SK-N-SH treated with all-trans-retinoic acid at 6 μM for 48 hours (cell line): ENCODE measurements around the gene TM7SF2.
A peak's percentile ranks its signal among the peaks of the same experiment; 100 is the strongest.

Experiments
- ATAC-seq: fragments of 200-7000 bp; cut with Tn5 transposase; 3 replicates; pipeline ENCODE4 v1.9.1; 2020; ENCODE audit warnings: mild to moderate bottlenecking, moderate library complexity
- ARNTL ChIP-seq: fragments of 450-650 bp; formaldehyde crosslinking; IDR thresholded peaks from 2 replicates; pipeline ENCODE4 v1.5.0; 2020; ENCODE audit warnings: low read depth, mild to moderate bottlenecking, moderate library complexity, borderline replicate concordance
- CSDC2 ChIP-seq: fragments of 250-450 bp; sonication (Bioruptor Pico); IDR thresholded peaks from 2 replicates; pipeline ENCODE4 v1.5.0; 2020; ENCODE audit warnings: mild to moderate bottlenecking, moderate library complexity
- CSRNP3 ChIP-seq: fragments of 250-450 bp; sonication (Bioruptor Pico); IDR thresholded peaks from 2 replicates; pipeline ENCODE4 v1.5.1; 2021; ENCODE audit warnings: mild to moderate bottlenecking, moderate library complexity
- ESRRG ChIP-seq: fragments of 250-450 bp; sonication (Bioruptor Pico); IDR thresholded peaks from 2 replicates; pipeline ENCODE4 v1.6.1; 2021; ENCODE audit warnings: mild to moderate bottlenecking
- ISL1 ChIP-seq: fragments of 250-450 bp; sonication (Bioruptor Pico); IDR thresholded peaks from 2 replicates; pipeline ENCODE4 v2.1.2; 2022; ENCODE audit warnings: mild to moderate bottlenecking, moderate library complexity
- OSR1 ChIP-seq: fragments of 250-450 bp; sonication (Bioruptor Pico); IDR thresholded peaks from 2 replicates; pipeline ENCODE4 v1.8.0; 2022; ENCODE audit warnings: moderate library complexity, mild to moderate bottlenecking, inconsistent platforms
- PATZ1 ChIP-seq: fragments of 250-450 bp; sonication (Bioruptor Pico); IDR thresholded peaks from 2 replicates; pipeline ENCODE4 v1.8.0; 2020; ENCODE audit warnings: mild to moderate bottlenecking, moderate library complexity, borderline replicate concordance
- POU6F1 ChIP-seq: fragments of 250-450 bp; sonication (Bioruptor Pico); IDR thresholded peaks from 2 replicates; pipeline ENCODE4 v1.8.0; 2021; ENCODE audit warnings: low read depth, mild to moderate bottlenecking, moderate library complexity, borderline replicate concordance
- PPARA ChIP-seq: fragments of 250-450 bp; sonication (Bioruptor Pico); IDR thresholded peaks from 2 replicates; pipeline ENCODE4 v1.5.0; 2020; ENCODE audit warnings: mild to moderate bottlenecking, borderline replicate concordance
- RARB ChIP-seq: fragments of 250-450 bp; sonication (Bioruptor Pico); IDR thresholded peaks from 2 replicates; pipeline ENCODE4 v1.8.0; 2021; ENCODE audit warnings: mild to moderate bottlenecking, moderate library complexity
- SNAI2 ChIP-seq: fragments of 250-450 bp; sonication (Bioruptor Pico); IDR thresholded peaks from 2 replicates; pipeline ENCODE4 v1.5.0; 2020; ENCODE audit warnings: mild to moderate bottlenecking, moderate library complexity
- TCF4 ChIP-seq: fragments of 250-450 bp; sonication (Bioruptor Pico); IDR thresholded peaks from 2 replicates; pipeline ENCODE4 v1.8.0; 2021; ENCODE audit warnings: mild to moderate bottlenecking, moderate library complexity, borderline replicate concordance
- TOX ChIP-seq: fragments of 250-450 bp; sonication (Bioruptor Pico); IDR thresholded peaks from 2 replicates; pipeline ENCODE4 v1.8.0; 2021; ENCODE audit warnings: mild to moderate bottlenecking, moderate library complexity, borderline replicate concordance
- ZFP3 ChIP-seq: fragments of 250-450 bp; sonication (Bioruptor Pico); IDR thresholded peaks from 2 replicates; pipeline ENCODE4 v1.5.0; 2020; ENCODE audit warnings: mild to moderate bottlenecking, moderate library complexity
- ZFP30 ChIP-seq: fragments of 450-650 bp; formaldehyde crosslinking; IDR thresholded peaks from 2 replicates; pipeline ENCODE4 v1.5.0; 2022; ENCODE audit warnings: mild to moderate bottlenecking, moderate library complexity
- ZNF565 ChIP-seq: fragments of 450-650 bp; formaldehyde crosslinking; conservative IDR thresholded peaks from 2 replicates; pipeline ENCODE4 v1.5.0; 2020; ENCODE audit warnings: low read depth, mild to moderate bottlenecking, moderate library complexity
- ZNF70 ChIP-seq: fragments of 450-650 bp; formaldehyde crosslinking; IDR thresholded peaks from 2 replicates; pipeline ENCODE4 v1.5.0; 2020; ENCODE audit warnings: mild to moderate bottlenecking, moderate library complexity
- ZNF8 ChIP-seq: fragments of 450-650 bp; formaldehyde crosslinking; IDR thresholded peaks from 2 replicates; pipeline ENCODE4 v1.5.0; 2020; ENCODE audit warnings: mild to moderate bottlenecking, moderate library complexity

TM7SF2 gene

GRCh38 chr11:65133724-65134123, 22.1 kb downstream of the TM7SF2 start:
- ATAC-seq: peak; percentile 1; the same call in 2 of the 3 replicates
- TF ChIP-seq ZFP3 (CRISPR knock-in tag) (no peak), PATZ1 (no peak), ZFP30 (no peak), ESRRG (no peak), ZNF70 (no peak)

- ATAC-seq: peak; percentile 88
- no peak for TF ChIP-seq POU6F1
- TF ChIP-seq TCF4 (CRISPR knock-in tag): no peak; the same call in 1 of the 2 replicates
- no peak for TF ChIP-seq TOX
- no peak for TF ChIP-seq ARNTL (CRISPR knock-in tag)
- no peak for TF ChIP-seq CSDC2 (CRISPR knock-in tag)
- no peak for TF ChIP-seq ZNF8 (CRISPR knock-in tag)
- TF ChIP-seq ZFP30: no peak
- TF ChIP-seq PATZ1: peak; percentile 75; the same call in 1 of the 2 replicates
- TF ChIP-seq RARB: no peak
Observed at GRCh38 chr11:65134240-65134951, 22.7 kb downstream of the TM7SF2 start, which contains the start of gene SYVN1. Gene SYVN1 (minus strand): TSS chr11:65134519. CDS start chr11:65133601, 918 bp downstream.

- TF ChIP-seq PATZ1: no peak
- TF ChIP-seq POU6F1: no peak
- no peak for TF ChIP-seq OSR1 (CRISPR knock-in tag)
- TF ChIP-seq ARNTL (CRISPR knock-in tag): no peak
- TF ChIP-seq PPARA (CRISPR knock-in tag): no peak
- TF ChIP-seq ZNF70: no peak
- no peak; the same call in 1 of the 2 replicates for TF ChIP-seq TCF4 (CRISPR knock-in tag)
- TF ChIP-seq ISL1 (CRISPR knock-in tag): no peak
- TF ChIP-seq SNAI2 (CRISPR knock-in tag): no peak
- no peak for TF ChIP-seq CSRNP3 (CRISPR knock-in tag)
- TF ChIP-seq ESRRG: no peak
- TF ChIP-seq ZNF565: no peak
- TF ChIP-seq, all 23 proteins: peak for 0
- ATAC-seq: peak; percentile 91
Observed at GRCh38 chr11:65134952-65135632, 23.4 kb downstream of the TM7SF2 start.
